Measurements from ENCODE around the gene TBC1D8B.
"Not testable (repeated sequence)": the region's sequence is repeated elsewhere in the genome, so short reads cannot be mapped to it uniquely, and the experiment has no call there.

Gene TBC1D8B

GRCh38 chrX:106802388-106803275 lies at the start of gene TBC1D8B:
TSS of gene TBC1D8B (plus strand) at chrX:106802673. CDS start at chrX:106802854, 181 bp downstream.
- DNase-seq (ENCODE audit: low read depth in 2 of 2), result peak; percentile 92
- peak within 1 kb of the TSS; percentile 61 to 83 for H3K4me3 ChIP-seq (replicated peaks in 1 of 2; ENCODE audit: low read depth in 2 of 2, low read length in 2 of 2)
- TF ChIP-seq CTCF (IDR thresholded peaks at IDR 0.05; ENCODE audit: low read depth, low read length), result no peak

GRCh38 chrX:106769288-106769687 lies 33.2 kb upstream of the TBC1D8B start:
- DNase-seq (ENCODE audit: low read depth in 2 of 2); H3K4me3 ChIP-seq (replicated peaks in 1 of 2; ENCODE audit: low read depth in 2 of 2, low read length in 2 of 2): not testable (repeated sequence)

GRCh38 chrX:106774981-106775380 lies 27.5 kb upstream of the TBC1D8B start:
- H3K4me3 ChIP-seq (replicated peaks in 1 of 2; ENCODE audit: low read depth in 2 of 2, low read length in 2 of 2), result no peak overlapping the region
- no peak for DNase-seq (ENCODE audit: low read depth in 2 of 2)
- TF ChIP-seq CTCF (IDR thresholded peaks at IDR 0.05; ENCODE audit: low read depth, low read length), result no peak

- H3K4me3 ChIP-seq (replicated peaks in 1 of 2; ENCODE audit: low read depth in 2 of 2, low read length in 2 of 2), result no peak overlapping the region
- no peak for TF ChIP-seq CTCF (IDR thresholded peaks at IDR 0.05; ENCODE audit: low read depth, low read length)
- no peak for DNase-seq (ENCODE audit: low read depth in 2 of 2)
Observed at GRCh38 chrX:106780264-106780663, 22.2 kb upstream of the TBC1D8B start.

- no peak for TF ChIP-seq CTCF (IDR thresholded peaks at IDR 0.05; ENCODE audit: low read depth, low read length)
- H3K4me3 ChIP-seq (replicated peaks in 1 of 2; ENCODE audit: low read depth in 2 of 2, low read length in 2 of 2), result no peak overlapping the region
- no peak for DNase-seq (ENCODE audit: low read depth in 2 of 2)
Observed at GRCh38 chrX:106780664-106781377, 21.7 kb upstream of the TBC1D8B start.

GRCh38 chrX:106783716-106784115 lies 18.8 kb upstream of the TBC1D8B start:
- no peak overlapping the region for H3K4me3 ChIP-seq (replicated peaks in 1 of 2; ENCODE audit: low read depth in 2 of 2, low read length in 2 of 2)
- TF ChIP-seq CTCF (IDR thresholded peaks at IDR 0.05; ENCODE audit: low read depth, low read length), result no peak
- no peak for DNase-seq (ENCODE audit: low read depth in 2 of 2)

- H3K4me3 ChIP-seq (replicated peaks in 1 of 2; ENCODE audit: low read depth in 2 of 2, low read length in 2 of 2), result no peak overlapping the region
- TF ChIP-seq CTCF (IDR thresholded peaks at IDR 0.05; ENCODE audit: low read depth, low read length), result no peak
- peak; percentile 34 to 44 for DNase-seq (ENCODE audit: low read depth in 2 of 2)
Observed at GRCh38 chrX:106791495-106791894, 11.0 kb upstream of the TBC1D8B start.
